ENCODE results near the gene AKAP8L. TPM values are rescaled to one million over a fixed set of nuclear protein-coding genes. Genes with fewer than 3 reads are reported as not detected.

AKAP8L gene
- total RNA-seq, 4 donors from 2014 or later, result 82.4 to 157 (median 117) TPM

- DNase-seq, result peak in 1 of 2 donors; percentile 47
- peak overlapping the region; percentile 57 to 61 for H3K4me3 ChIP-seq
- no peaks in the 10 kb centered on the region for H3K36me3 ChIP-seq
- H3K4me1 ChIP-seq, result peaks cover 0 to 9% of the 10 kb centered on the region in 2 donors
- H3K9me3 ChIP-seq, result no peaks in the 10 kb centered on the region
- intact Hi-C loops (cut with DNase I; ENCODE audit: low total_unique reads), result no loop called here
- peak overlapping the region; percentile 66 to 93 for H3K27ac ChIP-seq
- TF ChIP-seq CTCF (IDR thresholded peaks at IDR 0.05), result no peak
- no peak for TF ChIP-seq POLR2A (IDR thresholded peaks at IDR 0.05)
- H3K27me3 ChIP-seq, result no peaks in the 10 kb centered on the region
Measured at GRCh38 chr19:15448778-15449619, 30.2 kb upstream of the AKAP8L start.

GRCh38 chr19:15448044-15448777 is 29.4 kb upstream of the AKAP8L start:
- no peaks in the 10 kb centered on the region for H3K9me3 ChIP-seq
- DNase-seq, result no peak
- H3K4me3 ChIP-seq, result no peak overlapping the region
- H3K4me1 ChIP-seq, result peaks cover 0 to 7% of the 10 kb centered on the region in 2 donors
- H3K36me3 ChIP-seq, result no peaks in the 10 kb centered on the region
- TF ChIP-seq CTCF (IDR thresholded peaks at IDR 0.05) (no peak), POLR2A (IDR thresholded peaks at IDR 0.05) (no peak)
- no peaks in the 10 kb centered on the region for H3K27me3 ChIP-seq
- intact Hi-C loops (cut with DNase I; ENCODE audit: low total_unique reads), result no loop called here
- H3K27ac ChIP-seq, result peak overlapping the region; percentile 66 to 93

GRCh38 chr19:15447057-15447456 is 28.3 kb upstream of the AKAP8L start:
- no peak overlapping the region for H3K4me3 ChIP-seq
- no peak for DNase-seq
- H3K36me3 ChIP-seq, result no peaks in the 10 kb centered on the region
- no peaks in the 10 kb centered on the region for H3K4me1 ChIP-seq
- H3K9me3 ChIP-seq, result no peaks in the 10 kb centered on the region
- TF ChIP-seq CTCF (IDR thresholded peaks at IDR 0.05) (no peak), POLR2A (IDR thresholded peaks at IDR 0.05) (no peak)
- H3K27ac ChIP-seq, result no peak overlapping the region
- intact Hi-C loops (cut with DNase I; ENCODE audit: low total_unique reads), result no loop called here
- H3K27me3 ChIP-seq, result no peaks in the 10 kb centered on the region

GRCh38 chr19:15445807-15446376 is 27.1 kb upstream of the AKAP8L start:
- no peaks in the 10 kb centered on the region for H3K4me1 ChIP-seq
- H3K9me3 ChIP-seq, result no peaks in the 10 kb centered on the region
- no peaks in the 10 kb centered on the region for H3K36me3 ChIP-seq
- H3K27me3 ChIP-seq, result no peaks in the 10 kb centered on the region
- no peak overlapping the region for H3K27ac ChIP-seq
- TF ChIP-seq CTCF (IDR thresholded peaks at IDR 0.05) (no peak), POLR2A (IDR thresholded peaks at IDR 0.05) (no peak)
- intact Hi-C loops (cut with DNase I; ENCODE audit: low total_unique reads), result no loop called here
- H3K4me3 ChIP-seq, result no peak overlapping the region
- DNase-seq, result no peak

GRCh38 chr19:15445227-15445605 is 26.4 kb upstream of the AKAP8L start:
- Histone ChIP-seq H3K27me3 (no peaks in the 10 kb centered on the region), H3K4me1 (no peaks in the 10 kb centered on the region), H3K27ac (no peak overlapping the region), H3K36me3 (no peaks in the 10 kb centered on the region), H3K4me3 (no peak overlapping the region), H3K9me3 (no peaks in the 10 kb centered on the region)
- intact Hi-C loops (cut with DNase I; ENCODE audit: low total_unique reads), result no loop called here
- TF ChIP-seq POLR2A (IDR thresholded peaks at IDR 0.05) (no peak), CTCF (IDR thresholded peaks at IDR 0.05) (no peak)
- no peak for DNase-seq
